ENCODE results near the gene LCOR.
"Not testable (repeated sequence)": the region's sequence is repeated elsewhere in the genome, so short reads cannot be mapped to it uniquely, and the experiment has no call there.

Gene LCOR

DNA sequence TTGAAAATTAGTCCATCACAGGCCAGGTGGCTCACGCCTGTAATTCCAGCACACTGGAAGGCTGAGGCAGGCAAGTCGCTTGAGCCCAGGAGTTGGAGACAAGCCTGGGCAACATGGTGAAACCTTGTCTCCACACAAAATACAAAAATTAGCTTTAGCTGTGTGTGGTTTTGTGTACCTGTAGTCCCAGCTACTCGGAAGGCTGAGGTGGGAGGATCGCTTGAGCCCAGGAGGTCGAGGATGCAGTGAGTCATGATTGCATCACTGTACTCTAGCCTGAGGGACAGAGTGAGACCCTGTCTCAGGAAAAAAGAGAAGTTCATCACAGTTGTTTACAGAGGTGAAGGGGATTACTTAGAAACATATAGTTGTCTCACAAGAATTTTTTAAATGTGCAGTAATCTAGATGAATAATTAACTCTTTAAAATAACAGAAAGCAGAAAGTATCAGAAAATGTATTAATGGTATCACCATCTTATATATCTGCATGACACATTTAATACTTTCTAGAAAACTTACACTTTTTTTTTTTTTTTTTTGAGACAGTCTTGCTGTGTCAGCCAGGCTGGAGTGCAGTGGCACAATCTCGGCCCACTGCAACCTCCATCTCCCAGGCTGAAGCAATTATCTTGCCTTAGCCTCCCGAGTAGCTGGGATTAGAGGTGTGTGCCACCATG, 8.9 kb downstream of the LCOR start:
- DNase-seq = no peak

DNA sequence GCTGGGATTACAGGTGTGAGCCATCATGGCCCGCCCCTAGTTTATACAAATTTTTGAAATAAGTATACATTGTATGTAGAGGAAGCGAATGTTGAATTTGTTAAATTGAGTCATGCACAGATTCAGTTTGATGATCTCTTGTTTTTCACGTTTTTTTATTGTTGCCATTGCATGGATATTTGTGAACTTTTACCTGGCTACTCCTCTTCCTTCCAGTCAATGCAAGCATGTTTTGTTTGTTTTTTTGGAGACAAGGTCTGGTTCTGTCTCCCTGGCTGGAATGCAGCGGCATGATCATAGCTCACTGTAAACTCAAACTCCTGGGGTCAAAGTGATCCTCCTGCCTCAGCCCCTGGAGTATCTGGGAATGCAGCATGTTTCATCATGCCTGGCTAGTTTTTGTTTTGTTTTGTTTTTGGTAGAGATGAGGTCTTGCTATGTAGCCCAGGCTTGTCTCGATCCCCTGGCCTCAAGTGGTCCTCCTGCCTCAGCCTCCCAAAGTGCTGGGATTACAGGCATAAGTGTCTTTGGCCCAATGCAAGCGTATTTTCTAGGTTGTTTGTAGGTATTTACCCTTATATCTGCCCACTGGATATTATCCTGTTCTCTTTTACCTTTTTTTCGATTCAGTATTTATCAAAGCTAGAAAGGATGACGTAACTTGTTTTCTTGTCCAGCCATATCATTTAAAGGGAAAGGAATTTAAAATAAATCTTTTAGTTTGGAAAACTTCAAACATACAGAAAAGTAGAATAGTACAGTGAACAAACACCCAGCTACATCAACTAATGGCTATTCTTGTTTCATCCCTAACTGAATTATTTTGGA, 11.0 kb downstream of the LCOR start:
- no peak for DNase-seq

DNA sequence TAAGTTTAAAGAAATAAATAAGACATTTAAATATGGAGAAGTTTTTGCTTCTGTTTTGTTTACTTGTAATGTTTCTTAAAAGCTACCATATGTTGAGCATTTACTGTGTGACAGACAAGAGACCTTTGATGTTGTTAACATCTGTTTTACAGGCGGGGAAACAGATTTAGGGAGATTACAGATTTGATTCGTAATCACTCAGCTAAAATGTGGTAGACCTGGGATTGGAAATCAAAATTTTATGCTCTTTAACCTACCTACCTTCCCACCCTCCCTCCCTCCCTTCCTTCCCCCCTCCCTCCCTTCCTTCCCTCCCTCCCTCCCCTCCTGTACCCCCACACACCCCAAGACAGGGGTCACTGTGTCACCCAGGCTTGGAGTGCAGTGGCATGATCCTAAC, 11.7 kb downstream of the LCOR start:
- no peak for DNase-seq

DNA sequence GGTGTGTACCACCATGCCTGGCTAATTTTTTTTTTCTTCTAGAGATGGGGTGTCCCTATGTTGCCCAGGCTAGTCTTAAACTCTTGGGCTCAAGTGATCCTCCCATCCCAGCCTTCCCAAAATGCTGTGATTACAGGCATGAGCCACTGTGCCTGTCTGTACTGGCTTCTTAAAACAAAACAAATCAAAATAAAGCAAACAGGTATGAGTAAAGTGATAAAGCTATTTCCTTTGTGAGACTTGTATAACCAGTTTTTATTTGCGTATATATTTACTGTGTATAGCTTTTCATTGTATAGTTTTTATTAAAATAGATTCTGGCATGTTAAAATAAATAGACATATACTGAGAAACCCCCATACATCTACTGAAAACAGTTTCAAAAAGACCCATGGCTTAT, 14.3 kb downstream of the LCOR start:
- no peak for DNase-seq

DNA sequence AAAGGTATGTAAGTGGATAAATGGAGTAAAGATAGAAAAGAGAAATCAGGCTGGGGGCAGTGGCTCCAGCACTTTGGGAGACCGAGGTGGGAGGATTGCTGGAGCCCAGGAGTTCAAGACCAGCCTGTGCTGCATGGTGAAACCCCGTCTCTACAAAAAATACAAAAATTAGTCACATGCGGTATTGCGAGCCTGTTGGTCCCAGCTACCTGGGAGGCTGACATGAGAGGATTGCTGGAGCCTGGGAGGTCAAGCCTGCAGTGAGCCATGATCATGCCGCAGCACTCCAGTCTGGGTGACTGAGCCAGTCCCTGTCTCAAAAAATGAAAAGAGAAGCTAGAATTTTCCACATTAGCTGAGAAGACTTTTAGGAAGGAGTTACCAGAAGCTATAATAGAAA, 14.8 kb downstream of the LCOR start:
- no peak for DNase-seq

DNA sequence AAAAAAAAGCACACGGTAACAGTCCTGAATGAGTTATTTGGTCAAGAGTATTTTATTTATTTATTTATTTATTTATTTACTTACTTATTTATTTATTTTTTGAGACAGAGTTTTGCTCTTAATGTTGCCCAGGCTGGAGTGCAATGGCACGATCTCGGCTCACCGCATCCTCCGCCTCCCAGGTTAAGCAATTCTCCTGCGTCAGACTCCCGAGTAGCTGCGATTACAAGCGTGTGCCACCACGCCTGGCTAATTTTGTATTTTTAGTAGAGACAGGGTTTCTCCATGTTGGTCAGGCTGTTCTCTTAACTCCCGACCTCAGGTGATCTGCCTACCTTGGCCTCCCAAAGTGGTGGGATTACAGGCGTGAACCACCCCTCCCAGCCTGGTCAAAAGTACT, 15.3 kb downstream of the LCOR start:
- not testable (repeated sequence) for DNase-seq

DNA sequence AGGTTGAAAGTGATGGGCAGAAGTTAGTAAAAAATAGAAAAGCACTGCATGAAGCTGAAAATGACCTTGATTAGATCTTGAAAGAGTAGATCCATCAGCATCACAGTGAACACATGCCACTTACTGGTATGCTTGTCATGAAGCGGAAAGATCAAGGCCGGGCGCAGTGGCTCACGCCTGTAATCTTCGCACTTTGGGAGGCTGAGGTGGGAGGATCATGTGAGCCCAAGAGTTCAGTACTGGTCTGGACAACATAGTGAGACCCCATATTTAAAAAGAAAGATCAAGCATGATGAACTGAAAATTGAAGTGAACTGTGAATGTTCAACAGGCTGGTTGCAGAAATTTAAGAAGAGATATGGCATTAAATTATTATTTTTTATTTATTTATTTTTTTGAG, 18.0 kb downstream of the LCOR start:
- no peak for DNase-seq

DNA sequence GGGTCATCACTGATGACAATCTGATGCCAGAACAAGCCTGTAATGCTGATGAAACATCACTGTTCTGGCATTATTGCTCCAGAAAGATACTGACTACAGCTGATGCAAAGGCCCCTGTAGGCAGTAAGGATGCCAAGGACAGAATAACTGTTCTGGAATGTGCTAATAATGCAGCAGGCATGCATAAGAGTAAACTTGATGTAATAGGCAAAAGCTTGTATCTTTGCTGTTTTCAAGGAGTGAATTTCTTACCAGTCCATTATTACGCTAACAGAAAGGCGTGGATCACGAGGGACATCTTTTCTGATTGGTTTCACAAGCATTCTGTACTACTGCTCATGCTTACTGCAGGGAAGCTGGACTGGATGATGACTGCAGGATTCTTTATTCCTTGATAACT, 18.7 kb downstream of the LCOR start:
- no peak for DNase-seq

DNA sequence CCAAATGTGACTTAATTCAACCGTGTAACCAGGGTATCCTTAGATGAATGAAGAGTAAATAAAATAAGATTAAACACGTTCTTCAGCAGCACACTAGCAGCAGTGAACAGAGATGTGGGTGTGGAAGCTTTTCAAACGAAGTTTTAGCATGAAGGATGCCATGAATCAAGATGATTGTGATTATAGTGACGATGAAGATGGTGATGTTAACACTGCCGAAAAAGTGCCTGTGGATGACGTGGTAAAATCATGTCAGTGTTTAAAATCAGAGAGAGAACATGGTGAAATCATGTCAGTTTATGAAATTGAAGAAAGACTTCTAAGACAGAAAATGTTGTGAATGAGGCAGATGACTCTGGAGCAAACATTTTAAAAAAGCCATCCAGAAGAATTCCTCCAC, 19.2 kb downstream of the LCOR start:
- DNase-seq = no peak

DNA sequence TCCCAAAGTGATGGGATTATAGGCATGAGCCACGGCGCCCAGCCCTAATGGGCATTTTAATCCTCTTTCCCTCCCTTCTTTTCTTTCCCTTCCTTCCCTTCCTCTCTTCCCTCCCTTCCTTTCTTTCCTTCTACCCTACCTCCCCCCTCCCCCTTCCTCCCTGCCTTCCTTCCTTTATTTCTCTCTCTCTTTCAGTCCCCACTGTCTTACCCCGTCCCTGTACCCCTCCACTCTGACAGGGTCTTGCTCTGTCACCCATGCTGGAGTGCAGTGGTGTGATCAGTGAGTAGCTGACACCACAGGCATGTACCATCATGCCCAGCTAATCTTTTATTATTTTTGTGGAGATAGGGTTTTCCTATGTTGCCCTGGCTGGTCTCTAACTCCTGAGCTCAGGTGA, 24.2 kb downstream of the LCOR start:
- DNase-seq = no peak

DNA sequence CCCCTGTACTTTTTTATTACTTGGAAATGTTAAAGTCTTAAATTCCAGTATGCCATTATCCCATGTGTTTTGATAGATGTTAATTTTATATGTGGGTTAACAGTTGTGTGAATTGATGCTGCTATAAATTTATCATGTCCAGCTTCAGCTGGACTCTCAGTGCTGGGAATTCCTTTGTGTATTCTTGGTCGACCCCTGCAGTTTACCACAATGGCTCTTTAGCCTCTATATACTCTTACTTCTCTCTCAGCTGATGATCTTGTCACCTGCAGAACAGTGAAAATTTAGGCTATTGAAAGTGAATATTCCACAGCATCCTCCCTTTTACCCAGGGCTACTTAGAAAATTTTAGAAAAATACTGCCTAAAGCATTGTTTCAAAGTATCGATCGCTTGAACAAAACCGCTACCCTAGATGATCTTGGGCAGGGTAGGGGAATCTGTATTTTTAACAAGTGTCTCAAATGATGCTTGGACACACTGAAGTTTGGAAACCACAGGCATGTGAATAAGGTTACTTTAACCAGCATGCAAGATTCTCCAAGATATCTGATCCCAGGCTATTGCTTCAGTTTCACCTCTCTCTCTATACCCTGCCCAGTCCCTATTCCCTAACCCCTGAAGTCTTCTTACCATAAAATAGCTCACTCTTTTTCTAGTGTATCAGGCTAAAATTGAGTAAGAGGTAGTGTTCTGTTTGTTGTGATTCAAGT, 25.4 kb downstream of the LCOR start:
- no peak for DNase-seq

DNA sequence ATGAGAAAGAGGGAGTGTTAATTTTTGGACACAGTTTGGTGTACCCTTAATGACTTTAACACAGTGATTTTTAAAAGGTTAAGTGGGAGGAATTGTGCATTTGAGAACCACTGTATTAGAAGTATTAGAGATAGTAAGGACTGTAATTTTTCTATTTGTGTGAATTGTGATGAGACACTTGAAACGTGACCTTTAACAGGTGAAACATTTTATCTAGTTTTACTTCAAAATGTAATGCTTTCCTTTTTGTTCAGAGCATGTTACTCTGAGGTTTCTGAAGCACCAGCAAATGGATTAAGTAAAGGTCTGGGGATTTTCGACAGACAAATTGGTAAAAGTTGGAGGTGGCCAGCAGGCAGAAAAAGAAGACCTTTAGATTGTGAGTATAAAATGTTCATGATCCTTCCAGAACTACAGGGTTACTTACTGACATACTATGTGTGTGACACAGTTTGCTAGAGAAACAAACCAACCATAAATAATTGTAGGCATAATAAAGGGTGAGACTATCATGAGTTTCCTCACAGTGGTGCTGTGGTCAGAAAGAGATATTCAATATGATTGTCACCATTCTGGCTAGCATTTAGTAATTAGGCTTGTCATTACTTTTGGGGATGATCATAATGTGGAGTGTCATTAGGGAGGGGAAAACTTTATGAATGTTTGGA, 26.1 kb downstream of the LCOR start:
- no peak for DNase-seq

DNA sequence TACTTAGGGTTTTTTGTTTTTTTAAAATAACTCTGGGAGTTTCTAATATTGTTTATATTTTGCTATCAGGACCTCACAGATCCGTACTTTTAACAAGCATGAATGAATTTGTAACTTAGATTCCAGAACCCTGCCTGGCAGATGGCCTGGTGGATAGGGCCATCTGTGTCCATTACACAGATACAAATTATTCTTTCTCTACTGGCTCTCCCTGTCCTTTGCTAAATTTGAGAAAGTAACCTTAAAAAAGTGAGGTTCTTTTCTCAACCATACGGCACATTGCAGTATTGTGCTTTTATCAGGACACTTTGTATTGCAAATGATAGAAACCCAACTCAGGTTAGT, 26.6 kb downstream of the LCOR start:
- DNase-seq = no peak

DNA sequence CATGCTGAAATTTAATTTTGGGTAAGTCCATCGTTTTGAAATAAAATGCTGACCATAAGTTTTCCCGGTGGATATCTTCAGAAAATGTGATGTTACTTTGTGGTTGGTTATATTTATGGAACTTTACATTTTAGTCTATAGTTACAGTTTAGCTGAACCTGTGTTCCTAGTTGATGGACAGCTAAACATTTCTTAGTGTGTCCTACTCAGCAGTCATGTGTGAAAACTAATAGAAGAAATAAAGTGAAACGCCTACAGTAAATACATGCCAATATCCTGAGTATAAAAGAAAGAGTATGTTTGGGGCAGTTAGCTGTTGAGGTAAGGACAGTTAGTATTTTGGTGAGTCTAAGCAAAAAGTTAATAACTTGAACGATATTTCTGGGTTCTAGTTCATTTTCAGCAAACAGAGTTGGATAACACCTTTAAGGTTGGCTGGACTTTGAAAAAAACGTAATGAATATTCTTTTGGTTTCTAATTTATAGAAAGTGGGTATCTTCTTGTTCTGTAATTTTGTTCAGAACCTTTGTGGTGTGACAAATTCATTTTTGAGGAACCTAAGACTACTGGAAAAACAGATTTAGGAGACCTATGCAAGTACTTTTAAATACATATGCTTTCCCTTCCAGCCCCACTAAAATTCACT, 28.7 kb downstream of the LCOR start:
- DNase-seq = no peak

DNA sequence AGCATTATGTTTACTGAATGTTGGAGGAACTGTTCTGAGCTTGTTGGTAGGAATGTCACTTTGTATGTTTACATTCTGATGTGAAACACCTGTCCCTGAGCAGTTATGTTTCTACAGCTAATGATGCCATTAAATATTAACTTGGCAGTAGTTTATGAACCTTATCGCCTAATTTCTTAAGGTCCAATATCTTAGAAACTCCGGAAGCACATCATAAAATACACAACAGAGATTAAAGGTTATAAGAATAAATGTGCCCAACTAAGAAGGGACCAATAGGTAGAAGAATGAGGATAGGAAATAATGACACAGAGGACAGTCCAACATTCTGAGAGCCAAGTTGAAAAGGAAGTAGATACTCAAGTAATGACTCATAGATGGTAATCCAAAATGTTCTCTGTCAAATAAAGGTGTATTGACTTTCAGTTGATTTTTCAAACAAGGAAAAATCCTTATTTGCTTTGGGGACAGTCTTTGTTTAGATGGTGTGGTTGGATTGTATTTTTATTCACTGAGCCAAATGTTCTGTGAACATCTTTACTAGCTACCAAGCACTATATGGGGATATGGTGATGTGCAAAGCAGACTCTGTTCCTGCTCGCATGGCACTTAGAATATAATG, 31.9 kb downstream of the LCOR start:
- DNase-seq = no peak

DNA sequence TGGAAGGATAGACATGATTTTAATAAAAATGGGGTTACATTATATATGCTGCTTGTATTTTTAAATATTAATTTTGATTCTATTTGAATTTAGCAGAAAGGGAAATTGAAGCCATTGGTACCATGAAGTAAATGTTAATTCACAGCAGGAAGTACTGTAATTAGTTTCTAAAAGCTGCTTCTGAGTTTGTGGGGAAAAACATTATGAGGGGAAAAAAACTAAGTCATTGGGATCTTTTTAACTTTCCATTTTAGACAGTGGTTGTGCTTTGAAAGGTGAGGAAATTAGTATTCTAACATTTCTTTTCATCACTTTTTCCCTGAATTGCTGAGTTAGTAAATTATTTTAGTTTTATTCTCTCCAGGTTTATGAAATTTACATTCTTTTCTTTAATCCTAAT, 41.0 kb downstream of the LCOR start:
- DNase-seq = no peak

DNA sequence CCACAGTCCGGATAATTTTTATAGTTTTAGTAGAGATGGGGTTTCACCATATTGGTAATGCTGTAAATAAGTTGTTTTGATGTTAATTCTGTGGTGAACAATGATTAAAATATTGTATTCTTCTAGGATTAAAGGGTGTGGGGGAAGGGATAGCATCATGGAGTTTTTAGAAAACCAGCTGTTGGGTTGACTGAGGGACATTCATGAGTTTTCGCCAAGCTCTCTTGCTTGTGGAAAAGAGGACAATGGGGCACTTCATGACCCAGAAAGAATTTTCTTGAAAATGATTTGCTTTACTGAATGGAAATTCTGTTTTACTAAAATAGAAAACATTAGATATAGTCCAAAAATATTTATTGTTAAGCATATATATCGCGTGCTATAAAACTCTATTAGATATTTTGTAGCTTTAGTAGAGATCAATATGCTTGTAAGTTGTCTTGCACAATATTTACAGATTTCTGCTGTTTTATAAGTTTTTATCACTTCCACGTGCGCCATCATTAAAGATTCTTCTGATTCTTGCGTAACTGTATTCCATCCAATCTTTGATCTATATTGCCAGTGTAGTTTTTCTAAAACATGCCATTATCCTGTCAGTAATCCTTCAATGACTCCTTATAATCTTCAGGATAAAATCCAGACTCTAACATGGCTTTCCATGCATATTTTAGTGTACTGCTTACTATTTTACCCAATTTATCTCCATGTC, 41.8 kb downstream of the LCOR start:
- no peak for DNase-seq

DNA sequence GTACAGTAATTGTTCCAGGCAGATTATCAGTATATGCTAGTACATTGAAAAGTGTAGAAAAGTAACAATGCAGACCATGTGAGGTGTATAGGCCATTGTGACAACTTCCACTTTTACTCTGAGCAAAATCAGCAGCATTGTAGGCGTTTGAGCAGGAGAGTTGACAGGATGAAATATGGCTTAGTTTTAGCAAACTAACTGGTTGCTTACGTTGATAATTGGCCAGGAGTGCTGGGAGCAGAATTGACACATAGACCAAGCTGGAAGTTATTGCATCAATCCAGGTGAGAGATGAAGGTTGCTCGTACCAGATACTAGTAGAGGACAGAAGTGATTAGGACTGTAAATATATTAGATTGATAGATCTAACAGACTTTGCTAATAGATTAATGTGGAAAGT, 46.0 kb downstream of the LCOR start:
- no peak for DNase-seq

DNA sequence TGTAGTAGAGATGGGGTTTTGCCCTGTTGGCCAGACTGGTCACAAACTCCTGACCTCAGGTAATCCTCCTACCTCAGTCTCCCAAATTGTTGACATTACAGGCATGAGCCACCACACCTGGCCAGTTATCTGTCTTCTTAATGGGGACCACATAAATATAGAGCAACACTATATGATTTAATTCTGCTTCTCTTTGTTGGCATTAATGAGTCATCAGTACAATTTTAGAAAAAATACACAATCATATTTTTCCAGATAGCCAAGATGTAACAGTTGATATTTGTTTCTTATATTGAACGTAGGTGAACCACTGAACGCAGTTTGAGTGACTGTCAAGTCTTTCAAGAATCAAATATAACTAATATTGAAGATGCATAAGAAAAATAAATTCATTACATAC, 48.5 kb downstream of the LCOR start:
- DNase-seq = no peak

DNA sequence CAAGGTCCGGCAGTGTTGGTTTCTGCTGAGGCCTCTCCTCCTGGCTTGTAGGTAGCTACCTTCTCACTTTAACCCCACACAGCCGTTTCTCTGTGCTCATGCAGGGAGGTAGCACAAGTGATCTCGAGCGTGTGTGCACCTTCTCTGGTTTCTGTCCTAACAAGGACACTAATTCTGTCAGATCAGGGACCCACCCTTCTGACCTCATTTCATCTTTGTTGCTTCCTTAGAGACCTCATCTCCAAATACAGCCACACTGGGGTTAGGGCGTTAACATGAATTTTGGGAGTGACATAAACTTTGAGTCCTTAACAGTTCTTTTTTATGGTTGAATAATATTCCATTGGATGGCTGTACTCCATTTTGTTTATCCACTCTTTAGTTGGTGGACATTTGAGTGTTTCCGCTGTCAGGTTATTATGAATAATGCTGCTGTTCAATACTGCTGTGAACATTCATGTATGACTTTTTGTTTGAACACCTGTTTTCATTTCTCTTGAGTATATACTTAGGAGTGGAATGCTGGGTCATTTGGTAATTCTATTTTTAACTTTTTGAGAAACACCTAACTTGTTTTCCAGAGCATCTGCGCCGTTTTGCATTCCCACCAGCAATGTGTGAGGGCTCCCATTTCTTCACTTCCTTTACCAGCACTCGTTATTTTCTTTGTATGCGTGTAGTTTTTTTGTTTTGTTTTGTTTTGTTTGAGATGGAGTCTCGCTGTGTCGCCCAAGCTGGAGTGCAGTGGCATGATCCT, 57.5 kb downstream of the LCOR start:
- DNase-seq = no peak

DNA sequence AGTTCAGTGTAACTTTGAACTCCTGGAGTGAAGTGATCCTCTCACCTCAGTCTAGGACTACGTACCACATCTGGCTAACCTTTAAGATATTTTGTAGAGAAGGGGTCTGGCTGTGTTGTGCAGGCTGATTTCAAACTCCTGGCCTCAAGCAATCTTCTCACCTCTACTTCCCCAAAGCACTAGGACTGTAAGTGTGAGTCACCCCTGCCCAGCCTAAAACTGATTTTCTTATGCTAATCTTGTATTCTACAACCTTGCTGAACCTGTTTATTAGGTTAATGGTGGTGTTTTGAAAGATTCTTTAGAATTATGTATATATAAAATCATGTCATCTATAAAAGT, 58.0 kb downstream of the LCOR start:
- DNase-seq = no peak
